ENCODE measurements around the gene SFRP4. TPM values are rescaled to one million over a fixed set of nuclear protein-coding genes. Genes with fewer than 3 reads are reported as not detected.
A peak's percentile ranks its signal among the peaks of the same experiment; 100 is the strongest.

Gene SFRP4
- total RNA-seq, 1 donor from 2014 or later, result 0.25 TPM

- no peak for DNase-seq (ENCODE audit: low spot score)
Measured at GRCh38 chr7:37924491-37925041, 7.9 kb upstream of the SFRP4 start.

GRCh38 chr7:37923996-37924395 lies 7.4 kb upstream of the SFRP4 start:
- Mint-ChIP-seq H3K27me3 (ENCODE audit: low read depth) (peaks cover 13% of the 10 kb centered on the region), H3K4me1 (ENCODE audit: low read depth) (peaks cover 20% of the 10 kb centered on the region), H3K27ac (ENCODE audit: unreplicated experiment) (no peak overlapping the region), H3K4me3 (ENCODE audit: unreplicated experiment) (no peak overlapping the region), H3K36me3 (ENCODE audit: low read depth) (peaks cover 6% of the 10 kb centered on the region), H3K9me3 (ENCODE audit: low read depth) (peaks cover 15% of the 10 kb centered on the region)
- no peak for DNase-seq (ENCODE audit: low spot score)
- TF ChIP-seq CTCF (IDR thresholded peaks at IDR 0.05), result no peak

More at GRCh38 chr7:37924491-37925041, 7.9 kb upstream of the SFRP4 start:
- Mint-ChIP-seq H3K9me3 (ENCODE audit: low read depth) (peaks cover 15% of the 10 kb centered on the region), H3K4me3 (ENCODE audit: unreplicated experiment) (no peak overlapping the region), H3K27me3 (ENCODE audit: low read depth) (peaks cover 8% of the 10 kb centered on the region), H3K27ac (ENCODE audit: unreplicated experiment) (no peak overlapping the region), H3K4me1 (ENCODE audit: low read depth) (peaks cover 20% of the 10 kb centered on the region), H3K36me3 (ENCODE audit: low read depth) (peaks cover 6% of the 10 kb centered on the region)
- TF ChIP-seq CTCF (IDR thresholded peaks at IDR 0.05), result no peak

- Mint-ChIP-seq H3K27me3 (ENCODE audit: low read depth) (peaks cover 27% of the 10 kb centered on the region), H3K36me3 (ENCODE audit: low read depth) (peaks cover 6% of the 10 kb centered on the region), H3K27ac (ENCODE audit: unreplicated experiment) (no peak overlapping the region), H3K9me3 (ENCODE audit: low read depth) (peaks cover 15% of the 10 kb centered on the region), H3K4me3 (ENCODE audit: unreplicated experiment) (peak overlapping the region; percentile 85), H3K4me1 (ENCODE audit: low read depth) (peaks cover 24% of the 10 kb centered on the region)
- DNase-seq (ENCODE audit: low spot score), result no peak
- no peak for TF ChIP-seq CTCF (IDR thresholded peaks at IDR 0.05)
Measured at GRCh38 chr7:37921876-37922275, 5.3 kb upstream of the SFRP4 start.

- Mint-ChIP-seq H3K9me3 (ENCODE audit: low read depth) (peaks cover 13% of the 10 kb centered on the region), H3K4me1 (ENCODE audit: low read depth) (peaks cover 26% of the 10 kb centered on the region), H3K36me3 (ENCODE audit: low read depth) (peaks cover 5% of the 10 kb centered on the region), H3K4me3 (ENCODE audit: unreplicated experiment) (peak overlapping the region; percentile 85), H3K27ac (ENCODE audit: unreplicated experiment) (peak overlapping the region; percentile 85), H3K27me3 (ENCODE audit: low read depth) (peaks cover 31% of the 10 kb centered on the region)
- DNase-seq (ENCODE audit: low spot score), result no peak
- peak; percentile 43 for TF ChIP-seq CTCF (IDR thresholded peaks at IDR 0.05)
Measured at GRCh38 chr7:37920849-37921805, 4.5 kb upstream of the SFRP4 start.

GRCh38 chr7:37920305-37920848 lies 3.8 kb upstream of the SFRP4 start, which contains the start of gene EPDR1:
TSS of gene EPDR1 (plus strand) at chr7:37920640. CDS start at chr7:37920940, 300 bp downstream.
- H3K4me3 Mint-ChIP-seq (ENCODE audit: unreplicated experiment), result peak within 1 kb of the TSS; percentile 85

More at GRCh38 chr7:37920305-37920848, 3.8 kb upstream of the SFRP4 start, which contains the start of gene EPDR1:
- Mint-ChIP-seq H3K27ac (ENCODE audit: unreplicated experiment) (peak within 1 kb of the TSS; percentile 85), H3K4me1 (ENCODE audit: low read depth) (peaks cover 33% of the 10 kb centered on the region), H3K36me3 (ENCODE audit: low read depth) (peaks cover 4% of the 10 kb centered on the region), H3K27me3 (ENCODE audit: low read depth) (peaks cover 34% of the 10 kb centered on the region), H3K9me3 (ENCODE audit: low read depth) (peaks cover 6% of the 10 kb centered on the region)
- peak; percentile 69 for TF ChIP-seq CTCF (IDR thresholded peaks at IDR 0.05)
- no peak for DNase-seq (ENCODE audit: low spot score)
